ENCODE data around the gene UBE2QL1. TPM values are rescaled to one million over a fixed set of nuclear protein-coding genes. Genes with fewer than 3 reads are reported as not detected.

UBE2QL1 gene
- total RNA-seq, 1 donor from 2014 or later: not detected

DNA sequence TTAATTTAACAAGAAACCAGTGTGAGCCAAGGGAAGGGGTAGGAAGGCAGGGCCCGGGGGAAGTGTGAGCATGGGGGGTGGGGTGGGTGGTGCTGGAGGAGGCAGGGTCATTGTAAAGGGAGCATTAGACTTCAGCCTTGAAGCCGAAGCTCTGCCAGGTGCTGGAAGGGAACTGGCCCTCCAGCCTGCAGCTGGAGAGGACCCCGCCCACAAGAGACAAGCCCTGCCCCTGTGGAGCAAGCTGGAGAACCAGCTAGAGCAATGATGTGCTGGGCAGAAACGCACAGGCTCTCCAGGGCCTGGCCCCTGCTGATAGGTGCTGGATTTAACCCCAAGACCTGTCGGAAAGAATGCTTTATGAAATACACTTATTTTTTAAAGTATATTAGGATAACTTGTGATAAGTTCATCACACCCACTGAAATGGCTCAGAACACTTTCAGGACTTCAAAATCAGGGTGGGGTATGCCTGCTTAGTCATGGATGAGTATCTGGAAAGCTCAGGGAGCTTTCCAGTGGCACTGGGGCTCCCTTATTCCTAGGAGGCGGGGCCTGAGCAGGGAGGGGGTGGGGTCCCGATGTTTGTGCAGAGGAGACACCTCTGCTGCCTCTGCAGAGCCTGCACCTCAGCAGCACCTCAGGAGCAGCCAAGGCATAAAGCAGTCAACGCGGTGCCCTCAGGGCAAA, 27.1 kb downstream of the UBE2QL1 start:
- no peak overlapping the region for H3K27ac Mint-ChIP-seq (ENCODE audit: unreplicated experiment)
- no peaks in the 10 kb centered on the region for H3K27me3 Mint-ChIP-seq (ENCODE audit: unreplicated experiment)
- H3K9me3 Mint-ChIP-seq (ENCODE audit: unreplicated experiment): peaks cover 7% of the 10 kb centered on the region
- DNase-seq (ENCODE audit: extremely low spot score, unreplicated experiment): peak; percentile 68
- TF ChIP-seq, protein P1, sequence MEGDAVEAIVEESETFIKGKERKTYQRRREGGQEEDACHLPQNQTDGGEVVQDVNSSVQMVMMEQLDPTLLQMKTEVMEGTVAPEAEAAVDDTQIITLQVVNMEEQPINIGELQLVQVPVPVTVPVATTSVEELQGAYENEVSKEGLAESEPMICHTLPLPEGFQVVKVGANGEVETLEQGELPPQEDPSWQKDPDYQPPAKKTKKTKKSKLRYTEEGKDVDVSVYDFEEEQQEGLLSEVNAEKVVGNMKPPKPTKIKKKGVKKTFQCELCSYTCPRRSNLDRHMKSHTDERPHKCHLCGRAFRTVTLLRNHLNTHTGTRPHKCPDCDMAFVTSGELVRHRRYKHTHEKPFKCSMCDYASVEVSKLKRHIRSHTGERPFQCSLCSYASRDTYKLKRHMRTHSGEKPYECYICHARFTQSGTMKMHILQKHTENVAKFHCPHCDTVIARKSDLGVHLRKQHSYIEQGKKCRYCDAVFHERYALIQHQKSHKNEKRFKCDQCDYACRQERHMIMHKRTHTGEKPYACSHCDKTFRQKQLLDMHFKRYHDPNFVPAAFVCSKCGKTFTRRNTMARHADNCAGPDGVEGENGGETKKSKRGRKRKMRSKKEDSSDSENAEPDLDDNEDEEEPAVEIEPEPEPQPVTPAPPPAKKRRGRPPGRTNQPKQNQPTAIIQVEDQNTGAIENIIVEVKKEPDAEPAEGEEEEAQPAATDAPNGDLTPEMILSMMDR (IDR thresholded peaks at IDR 0.05): no peak
- no peak overlapping the region for H3K4me3 Mint-ChIP-seq (ENCODE audit: unreplicated experiment)
- no peaks in the 10 kb centered on the region for H3K36me3 Mint-ChIP-seq (ENCODE audit: unreplicated experiment)
- no peaks in the 10 kb centered on the region for H3K4me1 Mint-ChIP-seq (ENCODE audit: unreplicated experiment)

DNA sequence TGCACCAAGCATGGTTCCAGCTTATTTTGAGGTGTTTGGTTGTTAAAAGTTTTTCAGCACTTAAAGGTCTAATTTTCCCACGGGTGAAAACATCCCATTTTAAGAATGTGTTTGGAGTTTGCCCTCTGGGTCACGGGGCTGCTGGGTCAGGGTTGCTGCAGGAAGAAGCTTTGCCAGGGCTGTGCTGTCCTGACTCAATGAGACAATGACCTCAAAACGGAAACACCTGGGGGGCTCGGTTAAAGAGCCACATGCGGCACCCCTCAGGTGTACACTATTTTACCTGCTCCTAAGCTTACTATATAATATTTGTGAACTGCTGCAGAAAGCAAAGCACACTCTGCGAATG, 27.6 kb downstream of the UBE2QL1 start:
- no peaks in the 10 kb centered on the region for H3K36me3 Mint-ChIP-seq (ENCODE audit: unreplicated experiment)
- H3K27me3 Mint-ChIP-seq (ENCODE audit: unreplicated experiment): no peaks in the 10 kb centered on the region
- H3K4me1 Mint-ChIP-seq (ENCODE audit: unreplicated experiment): no peaks in the 10 kb centered on the region
- peaks cover 2% of the 10 kb centered on the region for H3K9me3 Mint-ChIP-seq (ENCODE audit: unreplicated experiment)
- H3K27ac Mint-ChIP-seq (ENCODE audit: unreplicated experiment): no peak overlapping the region
- TF ChIP-seq, protein P1 (IDR thresholded peaks at IDR 0.05): no peak
- no peak for DNase-seq (ENCODE audit: extremely low spot score, unreplicated experiment)
- no peak overlapping the region for H3K4me3 Mint-ChIP-seq (ENCODE audit: unreplicated experiment)

DNA sequence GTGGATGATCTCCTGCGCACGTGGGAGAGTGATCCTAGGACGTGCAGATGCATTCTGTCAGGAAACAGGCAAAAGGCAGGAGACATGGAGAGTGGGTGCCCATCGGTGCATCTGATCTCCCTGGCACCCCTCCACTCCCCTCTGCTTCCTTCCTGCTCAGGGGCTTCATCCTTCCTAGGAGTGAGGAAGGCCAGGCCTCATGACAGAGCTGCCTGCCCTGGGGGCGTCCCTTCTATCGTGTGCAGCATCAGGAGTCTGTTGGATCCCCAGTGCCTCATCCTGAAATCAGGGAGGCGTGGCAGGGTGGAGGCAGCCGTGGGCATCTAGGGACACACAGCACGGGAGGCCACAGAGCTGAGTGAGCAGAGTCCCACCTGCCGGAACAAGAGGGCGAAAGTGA, 30.1 kb downstream of the UBE2QL1 start:
- Mint-ChIP-seq H3K4me1 (ENCODE audit: unreplicated experiment) (no peaks in the 10 kb centered on the region), H3K27me3 (ENCODE audit: unreplicated experiment) (no peaks in the 10 kb centered on the region), H3K27ac (ENCODE audit: unreplicated experiment) (no peak overlapping the region), H3K36me3 (ENCODE audit: unreplicated experiment) (no peaks in the 10 kb centered on the region), H3K9me3 (ENCODE audit: unreplicated experiment) (no peaks in the 10 kb centered on the region), H3K4me3 (ENCODE audit: unreplicated experiment) (no peak overlapping the region)
- TF ChIP-seq, protein P1 (IDR thresholded peaks at IDR 0.05): no peak
- no peak for DNase-seq (ENCODE audit: extremely low spot score, unreplicated experiment)

DNA sequence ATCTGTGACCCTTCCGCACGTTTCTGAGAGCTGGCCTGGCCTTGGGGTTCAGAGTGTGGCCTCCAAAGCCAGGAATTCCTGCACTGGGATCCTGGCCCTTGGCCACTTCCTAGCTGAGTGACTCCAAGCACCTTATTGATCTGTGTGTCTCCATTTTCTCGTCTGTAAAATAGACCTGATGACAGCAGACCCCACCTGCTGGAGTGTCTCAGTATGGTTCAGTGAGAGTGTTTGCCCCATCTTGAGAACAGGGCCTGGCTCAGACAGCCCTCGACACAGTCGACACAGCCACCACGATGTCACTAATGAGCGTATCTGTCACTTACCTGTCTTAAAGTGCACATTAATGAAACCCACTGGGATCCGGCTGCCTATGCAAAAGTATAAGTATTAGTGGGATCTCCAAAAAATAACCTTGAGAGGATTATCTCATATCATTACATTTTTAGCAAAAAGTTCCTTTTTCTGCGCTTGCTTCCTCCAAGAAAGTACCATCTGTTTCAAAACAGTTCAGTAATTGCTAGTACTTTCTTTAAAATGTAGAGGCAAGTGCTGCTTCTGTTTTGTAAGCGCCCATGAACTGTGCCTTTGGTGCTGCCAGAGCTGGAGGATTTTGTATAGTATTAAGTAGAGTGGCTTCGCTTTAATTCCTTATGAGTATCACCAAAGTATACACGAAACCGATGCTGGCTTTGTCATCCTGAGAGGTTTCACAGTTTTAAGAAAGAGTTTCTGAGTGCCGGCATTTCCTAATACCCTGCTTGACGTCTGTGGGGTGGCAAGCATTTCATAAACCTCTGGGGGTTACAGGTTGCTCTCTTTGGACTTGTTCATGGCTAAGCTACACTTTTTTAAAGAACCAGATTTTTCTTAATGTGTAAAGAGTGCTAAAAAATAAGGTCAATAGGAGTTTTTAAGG, 31.7 kb downstream of the UBE2QL1 start:
- Mint-ChIP-seq H3K36me3 (ENCODE audit: unreplicated experiment) (no peaks in the 10 kb centered on the region), H3K9me3 (ENCODE audit: unreplicated experiment) (no peaks in the 10 kb centered on the region), H3K4me3 (ENCODE audit: unreplicated experiment) (no peak overlapping the region), H3K27ac (ENCODE audit: unreplicated experiment) (no peak overlapping the region), H3K27me3 (ENCODE audit: unreplicated experiment) (peaks cover 3% of the 10 kb centered on the region), H3K4me1 (ENCODE audit: unreplicated experiment) (no peaks in the 10 kb centered on the region)
- DNase-seq (ENCODE audit: extremely low spot score, unreplicated experiment): no peak
- TF ChIP-seq, protein P1 (IDR thresholded peaks at IDR 0.05): no peak

DNA sequence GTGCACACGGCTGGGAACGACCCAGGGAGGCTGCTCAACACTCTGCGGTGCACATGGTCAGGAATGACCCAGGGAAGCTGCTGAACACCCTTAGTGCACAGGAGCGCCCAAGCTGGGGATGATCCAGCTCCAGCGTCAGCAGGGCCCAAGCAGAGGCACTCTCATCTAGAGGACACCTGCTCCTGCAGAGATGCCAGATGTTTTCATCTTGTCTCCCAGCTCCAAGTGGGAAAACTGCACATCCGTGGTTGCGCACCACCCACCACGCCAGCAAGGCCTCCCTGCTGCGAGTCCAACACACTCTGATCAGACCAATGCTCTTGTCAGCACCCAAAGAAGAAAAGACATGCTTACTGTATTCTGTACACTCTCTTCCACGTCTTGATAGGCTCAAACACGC, 34.1 kb downstream of the UBE2QL1 start:
- no peak overlapping the region for H3K4me3 Mint-ChIP-seq (ENCODE audit: unreplicated experiment)
- no peaks in the 10 kb centered on the region for H3K9me3 Mint-ChIP-seq (ENCODE audit: unreplicated experiment)
- H3K27ac Mint-ChIP-seq (ENCODE audit: unreplicated experiment): no peak overlapping the region
- H3K36me3 Mint-ChIP-seq (ENCODE audit: unreplicated experiment): no peaks in the 10 kb centered on the region
- TF ChIP-seq, protein P1 (IDR thresholded peaks at IDR 0.05): no peak
- H3K4me1 Mint-ChIP-seq (ENCODE audit: unreplicated experiment): no peaks in the 10 kb centered on the region
- H3K27me3 Mint-ChIP-seq (ENCODE audit: unreplicated experiment): peaks cover 10% of the 10 kb centered on the region
- DNase-seq (ENCODE audit: extremely low spot score, unreplicated experiment): no peak
